ENCODE measurements around the gene TOX3. TPM values are rescaled to one million over a fixed set of nuclear protein-coding genes. Genes with fewer than 3 reads are reported as not detected.

The TOX3 gene
- total and polyA plus RNA-seq, 2 of the 8 experiments (the other 6 are each of a cell fraction or from before 2014, with no cell fraction given) = 16.7 to 31.2 TPM

GRCh38 chr16:52526830-52527229, 20.1 kb downstream of the TOX3 start:
- Histone ChIP-seq H3K4me1 (replicated peaks in 1 of 4; ENCODE audit: control insufficient read depth in 3 of 4, insufficient read depth in 4 of 4, low read length in 3 of 4) (peaks cover 2 to 27% (median 19%) of the 10 kb centered on the region in 4 experiments; a peak in 5 of 7 replicates), H3K18ac (ENCODE audit: extremely low read depth, low read length) (no peak overlapping the region), H2BK15ac (ENCODE audit: low read length) (no peak overlapping the region), H2BK5ac (ENCODE audit: low read depth, low read length) (no peak overlapping the region), H3K23me2 (ENCODE audit: low read depth, low read length) (peaks cover 3% of the 10 kb centered on the region; the same call in 1 of the 2 replicates), H3K36me3 (ENCODE audit: control insufficient read depth in 2 of 4, insufficient read depth in 4 of 4, low read length in 3 of 4) (peaks cover 0 to 2% (median 0%) of the 10 kb centered on the region in 4 experiments; a peak in 2 of 8 replicates), H3K79me1 (ENCODE audit: low read depth, low read length) (peaks cover 9% of the 10 kb centered on the region), H3K14ac (ENCODE audit: insufficient read length) (no peak overlapping the region), H3K4ac (replicated peaks; ENCODE audit: insufficient read length, low read depth, low read length) (no peak overlapping the region), H3K4me3 (ENCODE audit: extremely low read depth in 1 of 4, insufficient read depth in 2 of 4, low read depth in 3 of 4, low read length in 4 of 4) (peak overlapping the region in 1 of 4 experiments; percentile 25; a peak in 1 of 8 replicates), H2BK12ac (ENCODE audit: low read depth, low read length) (no peak overlapping the region), H2BK20ac (ENCODE audit: low read length) (no peak overlapping the region), H3K27me3 (replicated peaks in 1 of 4; ENCODE audit: control insufficient read depth in 3 of 4, extremely low read depth in 1 of 4, insufficient read depth in 3 of 4, low read length in 3 of 4) (no peaks in the 10 kb centered on the region), H3K9me3 (ENCODE audit: insufficient read depth in 2 of 2, low read depth in 1 of 2, low read length in 1 of 2) (no peaks in the 10 kb centered on the region), H2AK5ac (ENCODE audit: low read depth, low read length) (no peak overlapping the region), H4K5ac (ENCODE audit: insufficient read length, low read depth, low read length) (no peak overlapping the region), H4K91ac (replicated peaks; ENCODE audit: insufficient read length, low read length) (no peak overlapping the region), H3K56ac (replicated peaks; ENCODE audit: insufficient read length, low read depth, low read length) (no peak overlapping the region), H3K79me2 (ENCODE audit: control insufficient read depth in 1 of 2, insufficient read depth in 2 of 2, low read length in 2 of 2) (peaks cover 3 to 93% of the 10 kb centered on the region in 2 experiments; a peak in 3 of 4 replicates), H3K4me2 (ENCODE audit: insufficient read depth in 1 of 2, low read depth in 2 of 2, low read length in 2 of 2) (peak overlapping the region; percentile 44 to 56; a peak in 3 of 4 replicates), H2BK120ac (replicated peaks; ENCODE audit: low read depth, low read length) (no peak overlapping the region), H3K23ac (ENCODE audit: insufficient read length) (no peak overlapping the region), H3K9ac (replicated peaks in 1 of 4; ENCODE audit: extremely low read depth in 1 of 4, low read depth in 3 of 4, low read length in 3 of 4) (no peak overlapping the region), H2AFZ (ENCODE audit: low read length) (no peak overlapping the region), H4K20me1 (replicated peaks in 1 of 2; ENCODE audit: control insufficient read depth in 1 of 2, insufficient read depth in 2 of 2, low read length in 2 of 2) (peaks cover 0 to 3% of the 10 kb centered on the region in 2 experiments), H4K8ac (ENCODE audit: extremely low read depth, insufficient read depth, low read length) (no peak overlapping the region), H3K27ac (ENCODE audit: low read depth, low read length) (0 out of 2 replicates have a peak overlapping the region, but pooled peaks have one; percentile 35)
- 87% methylated on average over 3 of the region's 3 CpGs; no CpG with 5 or more reads in 1 of the 2 experiments for whole genome bisulfite sequencing, 2 experiments (ENCODE audit: extremely low coverage in 1 of 2, insufficient coverage in 1 of 2, insufficient read length in 1 of 2, insufficient replicate concordance in 2 of 2, low coverage in 1 of 2, low lambda C conversion rate in 2 of 2, missing lambda C conversion rate in 1 of 2)
- DNase-seq (ENCODE audit: low read depth in 1 of 2, low spot score in 2 of 2) (no peak), FAIRE-seq (no peak)
- ChIA-PET POLR2A (ENCODE audit: partially characterized antibody) (interaction anchor here (0.7 to 2.2 kb wide), 3 partner anchors 15 to 41 kb away, joined by 3 to 7 read pairs (median 3); partner anchors contain the start of gene TOX3), CTCF (ENCODE audit: partially characterized antibody) (interaction anchor here (0.6 to 1.5 kb wide), 6 partner anchors 25 to 457 kb away, joined by 3 to 4 read pairs (median 3); no protein-coding TSS in a partner anchor)
- TF ChIP-seq POLR2A (IDR thresholded peaks at IDR 0.05; ENCODE audit: control extremely low read depth in 1 of 2, low read depth in 2 of 2, low read length in 2 of 2) (no peak), ATF2 (IDR thresholded peaks at IDR 0.05; ENCODE audit: low read length) (no peak), E2F6 (IDR thresholded peaks at IDR 0.05) (no peak), EGR1 (IDR thresholded peaks at IDR 0.05; ENCODE audit: borderline replicate concordance, low read depth, low read length) (no peak), SIRT6 (IDR thresholded peaks at IDR 0.05; ENCODE audit: low read length) (no peak), JUND (IDR thresholded peaks at IDR 0.05; ENCODE audit: low read length) (no peak), EZH2 (IDR thresholded peaks at IDR 0.05; ENCODE audit: low read depth, low read length, severe bottlenecking) (no peak), YY1 (IDR thresholded peaks at IDR 0.05; ENCODE audit: low read depth, low read length) (no peak), SUZ12 (IDR thresholded peaks at IDR 0.05; ENCODE audit: low read length) (no peak), PHF8 (conservative IDR thresholded peaks at IDR 0.05; ENCODE audit: low read depth, low read length) (no peak), GABPA (IDR thresholded peaks at IDR 0.05; ENCODE audit: borderline replicate concordance, insufficient read depth, low read length) (no peak)

Measured in H1 (cell line).